ENCODE results near the gene CNOT11.

The CNOT11 gene

DNA sequence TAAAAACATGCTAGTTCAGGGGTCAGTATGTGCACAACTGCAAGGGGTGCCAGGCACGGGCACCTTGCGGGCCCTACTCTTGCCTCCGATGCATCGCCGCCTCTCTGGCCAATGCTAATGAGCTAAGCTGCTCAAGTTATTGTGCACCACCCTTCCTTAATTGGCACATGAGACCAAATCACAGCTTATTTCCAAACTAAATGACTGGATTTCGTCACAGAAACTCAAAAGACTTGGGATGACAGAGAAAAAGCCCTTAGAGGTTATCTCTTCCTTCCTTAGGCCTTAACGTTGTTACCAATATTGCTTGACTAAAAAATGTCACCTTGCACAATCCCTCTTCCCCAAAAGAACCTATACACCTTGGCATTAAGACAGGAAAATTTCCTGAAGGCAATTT is 48.1 kb downstream of the CNOT11 start:
- H2BK5ac ChIP-seq (ENCODE audit: low read depth, low read length, poor library complexity, severe bottlenecking) = no peak overlapping the region
- H4K8ac ChIP-seq (ENCODE audit: low read length) = no peak overlapping the region
- no peak overlapping the region for H3K4me2 ChIP-seq (ENCODE audit: low read length, poor library complexity, severe bottlenecking)
- H3K36me3 ChIP-seq (ENCODE audit: control insufficient read depth in 1 of 2, insufficient read depth in 2 of 2, low read depth in 1 of 2, low read length in 2 of 2) = peaks cover 2 to 23% of the 10 kb centered on the region in 2 experiments
- no peak overlapping the region for H2BK120ac ChIP-seq (ENCODE audit: low read depth, low read length)
- no peak overlapping the region for H3K23ac ChIP-seq (ENCODE audit: low read length in 2 of 2)
- no peak overlapping the region for H3K4ac ChIP-seq (ENCODE audit: low read depth in 1 of 2, low read length in 2 of 2)
- H3K4me1 ChIP-seq (ENCODE audit: control insufficient read depth, insufficient read depth, low read depth, low read length) = peaks cover 3% of the 10 kb centered on the region
- H3K27ac ChIP-seq (ENCODE audit: low read length, poor library complexity, severe bottlenecking) = no peak overlapping the region
- H3K27me3 ChIP-seq (ENCODE audit: control insufficient read depth in 1 of 2, insufficient read depth in 1 of 2, low read length in 2 of 2) = no peaks in the 10 kb centered on the region
- no peak overlapping the region for H3K18ac ChIP-seq (ENCODE audit: low read depth in 1 of 2, low read length in 2 of 2)
- H3K79me1 ChIP-seq (replicated peaks; ENCODE audit: low read length, poor library complexity, severe bottlenecking) = peaks cover 5% of the 10 kb centered on the region
- H3K14ac ChIP-seq (ENCODE audit: low read length in 2 of 2) = no peak overlapping the region
- no peaks in the 10 kb centered on the region for H3K9me3 ChIP-seq (ENCODE audit: control insufficient read depth, low read length)
- no peak overlapping the region for H3K9ac ChIP-seq (ENCODE audit: low read length)
- H2BK15ac ChIP-seq (ENCODE audit: low read depth, poor library complexity, severe bottlenecking) = no peak overlapping the region
- no peak overlapping the region for H2AFZ ChIP-seq (ENCODE audit: low read depth, low read length)
- WGBS = 67% methylated on average over 7 of the region's 7 CpGs
- H3K4me3 ChIP-seq (ENCODE audit: insufficient read depth in 1 of 2, low read depth in 1 of 2, low read length in 2 of 2) = no peak overlapping the region
- no peak overlapping the region for H2BK12ac ChIP-seq (ENCODE audit: low read length in 2 of 2)
- DNase-seq = no peak
- no peak overlapping the region for H2AK5ac ChIP-seq (ENCODE audit: low read length, severe bottlenecking)
- H4K91ac ChIP-seq (ENCODE audit: low read length) = no peak overlapping the region

DNA sequence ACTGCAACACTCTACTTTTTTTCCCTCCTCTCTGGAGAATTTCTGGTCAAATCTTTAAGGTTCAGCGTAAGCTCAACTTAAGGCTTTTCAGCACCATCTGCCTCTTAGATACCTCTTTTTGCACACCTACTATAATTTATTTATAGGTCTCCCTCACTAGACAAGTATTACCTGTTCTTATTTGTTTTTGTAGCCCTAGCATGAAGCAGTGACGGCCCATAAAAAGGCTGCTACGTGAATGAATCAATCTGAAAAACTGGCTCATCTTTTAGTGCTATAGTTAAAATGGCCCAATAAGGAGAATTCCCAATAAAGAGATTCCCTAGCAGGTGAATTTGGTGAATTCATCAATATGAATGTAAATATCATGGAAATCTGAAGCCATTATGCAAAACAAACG is 49.3 kb downstream of the CNOT11 start:
- 89% methylated on average over 4 of the region's 4 CpGs for WGBS
- peaks cover 5% of the 10 kb centered on the region for H3K79me1 ChIP-seq (replicated peaks; ENCODE audit: low read length, poor library complexity, severe bottlenecking)

GRCh38 chr2:101303688-101304087 is 51.0 kb downstream of the CNOT11 start:
- Histone ChIP-seq H3K4me1 (ENCODE audit: control insufficient read depth, insufficient read depth, low read depth, low read length) (peaks cover 13% of the 10 kb centered on the region), H4K8ac (ENCODE audit: low read length) (no peak overlapping the region), H2BK120ac (ENCODE audit: low read depth, low read length) (no peak overlapping the region), H3K27ac (ENCODE audit: low read length, poor library complexity, severe bottlenecking) (no peak overlapping the region), H3K9ac (ENCODE audit: low read length) (no peak overlapping the region), H3K4me3 (ENCODE audit: insufficient read depth in 1 of 2, low read depth in 1 of 2, low read length in 2 of 2) (no peak overlapping the region), H2AK5ac (ENCODE audit: low read length, severe bottlenecking) (no peak overlapping the region), H3K9me3 (ENCODE audit: control insufficient read depth, low read length) (no peaks in the 10 kb centered on the region), H3K36me3 (ENCODE audit: control insufficient read depth in 1 of 2, insufficient read depth in 2 of 2, low read depth in 1 of 2, low read length in 2 of 2) (peaks cover 2 to 23% of the 10 kb centered on the region in 2 experiments), H3K18ac (ENCODE audit: low read depth in 1 of 2, low read length in 2 of 2) (no peak overlapping the region), H3K14ac (ENCODE audit: low read length in 2 of 2) (no peak overlapping the region), H2BK15ac (ENCODE audit: low read depth, poor library complexity, severe bottlenecking) (no peak overlapping the region), H2BK5ac (ENCODE audit: low read depth, low read length, poor library complexity, severe bottlenecking) (no peak overlapping the region), H3K4ac (ENCODE audit: low read depth in 1 of 2, low read length in 2 of 2) (no peak overlapping the region), H3K23ac (ENCODE audit: low read length in 2 of 2) (no peak overlapping the region), H2BK12ac (ENCODE audit: low read length in 2 of 2) (no peak overlapping the region), H2AFZ (ENCODE audit: low read depth, low read length) (no peak overlapping the region), H3K4me2 (ENCODE audit: low read length, poor library complexity, severe bottlenecking) (no peak overlapping the region), H3K79me1 (replicated peaks; ENCODE audit: low read length, poor library complexity, severe bottlenecking) (peaks cover 4% of the 10 kb centered on the region), H3K27me3 (ENCODE audit: control insufficient read depth in 1 of 2, insufficient read depth in 1 of 2, low read length in 2 of 2) (no peaks in the 10 kb centered on the region), H4K91ac (ENCODE audit: low read length) (no peak overlapping the region)
- no peak for DNase-seq
- WGBS = no CpG with 5 or more reads among the region's 1 CpG

More for the DNA sequence above, 49.3 kb downstream of the CNOT11 start:
- Histone ChIP-seq H4K91ac (ENCODE audit: low read length) (no peak overlapping the region), H3K4me3 (ENCODE audit: insufficient read depth in 1 of 2, low read depth in 1 of 2, low read length in 2 of 2) (no peak overlapping the region), H2AK5ac (ENCODE audit: low read length, severe bottlenecking) (no peak overlapping the region), H3K4me2 (ENCODE audit: low read length, poor library complexity, severe bottlenecking) (no peak overlapping the region), H2BK5ac (ENCODE audit: low read depth, low read length, poor library complexity, severe bottlenecking) (no peak overlapping the region), H2BK120ac (ENCODE audit: low read depth, low read length) (no peak overlapping the region), H3K18ac (ENCODE audit: low read depth in 1 of 2, low read length in 2 of 2) (no peak overlapping the region), H3K9me3 (ENCODE audit: control insufficient read depth, low read length) (no peaks in the 10 kb centered on the region), H3K36me3 (ENCODE audit: control insufficient read depth in 1 of 2, insufficient read depth in 2 of 2, low read depth in 1 of 2, low read length in 2 of 2) (peaks cover 2 to 23% of the 10 kb centered on the region in 2 experiments), H3K27me3 (ENCODE audit: control insufficient read depth in 1 of 2, insufficient read depth in 1 of 2, low read length in 2 of 2) (no peaks in the 10 kb centered on the region), H3K9ac (ENCODE audit: low read length) (no peak overlapping the region), H3K4ac (ENCODE audit: low read depth in 1 of 2, low read length in 2 of 2) (no peak overlapping the region), H3K27ac (ENCODE audit: low read length, poor library complexity, severe bottlenecking) (no peak overlapping the region), H3K14ac (ENCODE audit: low read length in 2 of 2) (no peak overlapping the region), H4K8ac (ENCODE audit: low read length) (no peak overlapping the region), H2BK15ac (ENCODE audit: low read depth, poor library complexity, severe bottlenecking) (no peak overlapping the region), H2AFZ (ENCODE audit: low read depth, low read length) (no peak overlapping the region), H2BK12ac (ENCODE audit: low read length in 2 of 2) (no peak overlapping the region), H3K4me1 (ENCODE audit: control insufficient read depth, insufficient read depth, low read depth, low read length) (peaks cover 4% of the 10 kb centered on the region), H3K23ac (ENCODE audit: low read length in 2 of 2) (no peak overlapping the region)
- no peak for DNase-seq

GRCh38 chr2:101305035-101305434 is 52.3 kb downstream of the CNOT11 start:
- Histone ChIP-seq H3K9ac (ENCODE audit: low read length) (peak overlapping the region; percentile 97), H3K18ac (ENCODE audit: low read depth in 1 of 2, low read length in 2 of 2) (peak overlapping the region in 1 of 2 experiments; percentile 73), H3K4ac (ENCODE audit: low read depth in 1 of 2, low read length in 2 of 2) (no peak overlapping the region), H3K23ac (ENCODE audit: low read length in 2 of 2) (no peak overlapping the region), H2BK120ac (ENCODE audit: low read depth, low read length) (no peak overlapping the region), H4K91ac (ENCODE audit: low read length) (no peak overlapping the region), H4K8ac (ENCODE audit: low read length) (no peak overlapping the region), H2AFZ (ENCODE audit: low read depth, low read length) (no peak overlapping the region), H2BK15ac (ENCODE audit: low read depth, poor library complexity, severe bottlenecking) (no peak overlapping the region), H3K14ac (ENCODE audit: low read length in 2 of 2) (no peak overlapping the region), H2AK5ac (ENCODE audit: low read length, severe bottlenecking) (no peak overlapping the region), H3K4me3 (ENCODE audit: insufficient read depth in 1 of 2, low read depth in 1 of 2, low read length in 2 of 2) (peak overlapping the region in 1 of 2 experiments; percentile 95), H3K27me3 (ENCODE audit: control insufficient read depth in 1 of 2, insufficient read depth in 1 of 2, low read length in 2 of 2) (no peaks in the 10 kb centered on the region), H3K4me2 (ENCODE audit: low read length, poor library complexity, severe bottlenecking) (no peak overlapping the region), H2BK5ac (ENCODE audit: low read depth, low read length, poor library complexity, severe bottlenecking) (no peak overlapping the region), H3K79me1 (replicated peaks; ENCODE audit: low read length, poor library complexity, severe bottlenecking) (peaks cover 5% of the 10 kb centered on the region), H3K4me1 (ENCODE audit: control insufficient read depth, insufficient read depth, low read depth, low read length) (peaks cover 14% of the 10 kb centered on the region), H3K27ac (ENCODE audit: low read length, poor library complexity, severe bottlenecking) (no peak overlapping the region), H3K36me3 (ENCODE audit: control insufficient read depth in 1 of 2, insufficient read depth in 2 of 2, low read depth in 1 of 2, low read length in 2 of 2) (peaks cover 2 to 16% of the 10 kb centered on the region in 2 experiments), H3K9me3 (ENCODE audit: control insufficient read depth, low read length) (no peaks in the 10 kb centered on the region), H2BK12ac (ENCODE audit: low read length in 2 of 2) (no peak overlapping the region)
- WGBS = 95% methylated on average over 4 of the region's 4 CpGs
- peak; percentile 16 for DNase-seq

Data from mesenchymal stem cell (in vitro differentiated cells and primary cell).